Gastroesophageal sphincter (tissue), 4 donors: ENCODE data around the gene RBPJ. TPM values are rescaled to one million over a fixed set of nuclear protein-coding genes. Genes with fewer than 3 reads are reported as not detected.

Source experiments
- ATAC-seq: fragments of 150-250 bp; one replicate; pipeline ENCODE4 v1.9.1; 2016; ENCODE audit warnings: mild to moderate bottlenecking, moderate library complexity
- H3K27ac ChIP-seq, 4 donors: fragments of 200-600 bp; sonication (generic) in 3 of 4; 1 replicate in 3 of 4; 2 replicates in 1 of 4; pipeline ENCODE4 v1.5.1; 2016 to 2019
- H3K27me3 ChIP-seq: fragments of 200-600 bp; sonication (generic); one replicate; pipeline ENCODE4 v1.5.1; 2019
- H3K36me3 ChIP-seq, 2 donors: fragments of 200-600 bp; sonication (generic); one replicate each; pipeline ENCODE4 v1.5.1; 2019; ENCODE audit warnings: control low read depth in 1 of 2
- H3K4me1 ChIP-seq, 3 donors: fragments of 200-600 bp; sonication (generic); 1 replicate in 2 of 3; 2 replicates in 1 of 3; pipeline ENCODE4 v1.5.1; 2016 to 2019; ENCODE audit warnings: control low read depth in 2 of 3
- H3K4me3 ChIP-seq, 2 donors: fragments of 200-600 bp; sonication (generic); one replicate each; pipeline ENCODE4 v1.5.1; 2019; ENCODE audit warnings: mild to moderate bottlenecking in 1 of 2, moderate library complexity in 1 of 2
- H3K9me3 ChIP-seq, 3 donors: fragments of 200-600 bp; sonication (generic); one replicate each; pipeline ENCODE4 v1.5.1; 2017 to 2019; ENCODE audit warnings: control low read depth in 2 of 3
- CTCF ChIP-seq, 4 experiments: fragments of 200-600 bp in 2 of 4; fragments of 450-650 bp in 2 of 4; sonication (generic) in 1 of 4; IDR thresholded peaks; one replicate each; pipeline ENCODE4 v1.5.1; 2017 to 2019; ENCODE audit warnings: antibody characterized with exemption in 4 of 4, mild to moderate bottlenecking in 2 of 4, moderate library complexity in 2 of 4
- EP300 ChIP-seq: sonication (generic); formaldehyde crosslinking; IDR thresholded peaks from one replicate; pipeline ENCODE4 v1.6.1; 2017; ENCODE audit warnings: antibody characterized with exemption, mild to moderate bottlenecking
- POLR2A ChIP-seq, 2 donors: fragments of 450-650 bp; IDR thresholded peaks; one replicate each; pipeline ENCODE4 v1.6.1; 2017; ENCODE audit warnings: antibody characterized with exemption in 2 of 2, mild to moderate bottlenecking in 2 of 2, moderate library complexity in 1 of 2
- POLR2AphosphoS5 ChIP-seq: sonication (generic); formaldehyde crosslinking; IDR thresholded peaks from one replicate; pipeline ENCODE4 v1.6.1; 2017; ENCODE audit warnings: antibody characterized with exemption
- WGBS, 2 donors: methylation state at CpG; one replicate each; pipeline ENCODE4 v1.1.5; 2018; ENCODE audit warnings: low coverage in 1 of 2; 5-methylcytosine and 5-hydroxymethylcytosine counted together
- total RNA-seq, 4 donors: library from RNA; depleted of rRNA; stranded (reverse); fragments of >200 nt; gene quantifications; one replicate each; pipeline ENCODE4 v1.1.0, GENCODE V29; 2016

The RBPJ gene
- total RNA-seq, 4 donors from 2014 or later = 49.5 to 128 (median 77.6) TPM

DNA sequence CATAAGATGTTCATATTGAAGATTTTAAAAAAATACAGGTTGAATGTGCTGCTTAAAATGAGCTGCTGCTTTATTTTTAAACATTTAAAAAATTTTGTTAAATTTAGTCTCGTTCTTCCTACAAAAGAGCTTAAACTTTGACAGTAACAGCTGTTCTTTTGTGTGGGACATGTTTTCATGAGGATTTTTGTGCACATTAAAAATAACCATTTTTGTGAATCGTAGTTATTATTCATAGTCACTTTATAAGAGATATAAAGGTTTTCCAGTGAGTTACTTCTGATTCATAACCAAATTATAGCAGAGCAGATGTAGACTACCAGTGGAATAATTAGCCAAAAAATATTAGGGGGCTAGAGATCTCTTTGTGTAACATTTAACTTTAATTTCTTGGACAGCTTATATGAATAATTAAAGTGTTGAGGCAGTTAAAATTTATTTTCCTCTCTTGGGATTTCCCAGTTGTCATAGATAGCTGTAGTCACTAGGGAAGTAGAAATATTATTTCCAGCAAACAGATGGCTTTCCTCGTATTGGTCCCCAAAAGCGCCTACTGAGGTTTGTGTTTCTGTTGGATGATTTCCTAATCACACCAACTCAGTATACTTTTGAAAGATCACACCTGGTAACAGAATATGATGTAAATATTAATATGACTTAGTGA, 24.2 kb downstream of the RBPJ start:
- TF ChIP-seq EP300 = no peak
- no peak for TF ChIP-seq CTCF (IDR thresholded peaks at IDR 0.05)
- no peak for TF ChIP-seq POLR2AphosphoS5
- no peak for TF ChIP-seq POLR2A (IDR thresholded peaks at IDR 0.05)
- WGBS, 2 donors = 45 to 49% methylated on average over 4 of the region's 4 CpGs

GRCh38 chr4:26345565-26345938, 24.7 kb downstream of the RBPJ start:
- TF ChIP-seq EP300 = no peak
- no peak for TF ChIP-seq CTCF (IDR thresholded peaks at IDR 0.05)
- TF ChIP-seq POLR2A (IDR thresholded peaks at IDR 0.05) = no peak
- no peak for TF ChIP-seq POLR2AphosphoS5
- H3K27me3 ChIP-seq = no peaks in the 10 kb centered on the region
- H3K4me1 ChIP-seq = peaks cover 0 to 66% (median 24%) of the 10 kb centered on the region in 3 donors
- no peaks in the 10 kb centered on the region for H3K9me3 ChIP-seq
- H3K27ac ChIP-seq = no peak overlapping the region
- ATAC-seq = no peak
- H3K36me3 ChIP-seq = no peaks in the 10 kb centered on the region
- H3K4me3 ChIP-seq = peak overlapping the region in 1 of 2 donors; percentile 12
- 45 to 64% methylated on average over 3 of the region's 3 CpGs for WGBS, 2 donors

More for the DNA sequence above, 24.2 kb downstream of the RBPJ start:
- H3K4me1 ChIP-seq = peaks cover 0 to 72% (median 24%) of the 10 kb centered on the region in 3 donors
- no peak for ATAC-seq
- H3K36me3 ChIP-seq = no peaks in the 10 kb centered on the region
- no peak overlapping the region for H3K4me3 ChIP-seq
- no peaks in the 10 kb centered on the region for H3K9me3 ChIP-seq
- no peak overlapping the region for H3K27ac ChIP-seq
- H3K27me3 ChIP-seq = no peaks in the 10 kb centered on the region

DNA sequence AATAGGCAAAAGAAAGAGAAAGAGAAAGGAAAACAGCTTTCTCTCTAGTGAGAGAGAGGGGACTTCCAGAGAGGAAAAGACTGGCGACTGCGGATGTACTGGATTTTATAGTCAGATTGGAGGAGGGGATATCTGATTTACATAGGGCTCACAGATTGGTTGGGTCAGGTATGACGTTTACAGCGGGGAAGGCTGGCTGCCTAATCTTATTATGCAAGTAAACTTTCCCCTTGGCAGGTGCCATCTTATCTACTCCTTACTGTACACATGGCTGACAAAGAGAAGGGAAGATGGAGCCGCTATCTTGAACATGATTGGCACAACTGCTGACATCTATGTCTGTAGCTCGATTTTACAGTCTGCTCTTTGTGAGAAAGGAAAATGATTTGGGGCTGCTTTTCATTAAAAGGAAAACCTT, 25.4 kb downstream of the RBPJ start:
- Histone ChIP-seq H3K9me3 (no peaks in the 10 kb centered on the region), H3K27ac (no peak overlapping the region), H3K4me3 (peak overlapping the region in 1 of 2 donors; percentile 12), H3K36me3 (no peaks in the 10 kb centered on the region), H3K4me1 (peaks cover 0 to 61% (median 24%) of the 10 kb centered on the region in 3 donors), H3K27me3 (no peaks in the 10 kb centered on the region)
- ATAC-seq = no peak
- TF ChIP-seq POLR2AphosphoS5 (no peak), EP300 (no peak), CTCF (IDR thresholded peaks at IDR 0.05) (no peak), POLR2A (IDR thresholded peaks at IDR 0.05) (no peak)
- 60 to 61% methylated on average over 6 of the region's 6 CpGs for WGBS, 2 donors

DNA sequence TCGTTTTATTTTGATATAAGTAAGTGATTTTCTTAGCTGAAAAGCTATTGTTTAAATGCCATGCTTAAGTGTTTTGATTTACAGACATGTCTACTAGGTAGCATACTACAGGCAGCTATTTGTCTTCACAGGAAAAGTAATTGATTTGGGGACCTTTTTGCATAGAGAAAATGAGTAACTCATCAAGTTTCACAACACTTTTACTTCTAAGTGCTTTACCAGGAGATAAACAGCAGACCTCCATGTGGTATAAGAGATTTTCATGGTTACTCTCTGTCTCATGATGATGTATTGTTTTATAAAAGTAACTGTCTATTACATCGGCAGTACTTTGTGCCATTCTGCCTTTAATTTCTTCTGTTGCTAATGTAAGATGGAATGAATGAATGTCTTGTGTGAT, 28.7 kb downstream of the RBPJ start:
- peaks cover 0 to 30% (median 15%) of the 10 kb centered on the region in 3 donors for H3K4me1 ChIP-seq
- WGBS, 2 donors = 56 to 65% methylated on average over 2 of the region's 2 CpGs
- H3K27me3 ChIP-seq = no peaks in the 10 kb centered on the region
- no peaks in the 10 kb centered on the region for H3K36me3 ChIP-seq
- no peak for TF ChIP-seq EP300
- no peak for TF ChIP-seq POLR2AphosphoS5
- no peak for TF ChIP-seq CTCF (IDR thresholded peaks at IDR 0.05)
- no peak for TF ChIP-seq POLR2A (IDR thresholded peaks at IDR 0.05)
- H3K9me3 ChIP-seq = no peaks in the 10 kb centered on the region
- ATAC-seq = no peak
- H3K4me3 ChIP-seq = no peak overlapping the region
- no peak overlapping the region for H3K27ac ChIP-seq

DNA sequence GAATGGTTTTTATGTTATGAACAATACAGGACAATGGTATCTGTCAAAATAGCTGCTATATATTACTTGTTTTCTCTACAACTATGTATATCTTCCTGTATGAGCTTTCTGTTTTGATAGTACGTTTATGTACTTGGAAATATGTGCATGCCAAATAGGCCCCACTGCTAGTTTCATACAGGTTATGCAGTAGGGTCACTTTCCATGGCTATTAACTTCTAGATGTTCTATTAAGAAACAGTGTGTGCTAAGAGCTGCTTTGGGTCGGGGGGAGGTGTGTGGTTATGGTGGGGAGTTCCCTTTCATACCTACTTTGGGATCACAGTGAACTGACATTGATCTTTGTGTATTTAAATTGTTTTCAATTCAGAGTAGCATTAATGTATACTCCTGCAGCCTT, 30.9 kb downstream of the RBPJ start:
- ATAC-seq = no peak
- Histone ChIP-seq H3K4me1 (peaks cover 0 to 26% (median 6%) of the 10 kb centered on the region in 3 donors), H3K27me3 (no peaks in the 10 kb centered on the region), H3K27ac (no peak overlapping the region), H3K4me3 (no peak overlapping the region), H3K9me3 (no peaks in the 10 kb centered on the region), H3K36me3 (no peaks in the 10 kb centered on the region)
- 94 to 96% methylated on average over 2 of the region's 2 CpGs for WGBS, 2 donors
- TF ChIP-seq POLR2A (IDR thresholded peaks at IDR 0.05) (no peak), CTCF (IDR thresholded peaks at IDR 0.05) (no peak), POLR2AphosphoS5 (no peak), EP300 (no peak)
